GM23338 (cell line): ENCODE measurements around the gene FAM110C.

ENCODE experiments used
- CREB1 ChIP-seq: fragments of 250-450 bp; sonication (Bioruptor Pico); IDR thresholded peaks from 2 replicates; pipeline ENCODE4 v1.5.0; 2020; ENCODE audit warnings: low read depth, mild to moderate bottlenecking, moderate library complexity
- CTCF ChIP-seq, 2 experiments: fragments of 200-600 bp in 1 of 2; sonication (generic) in 1 of 2; conservative IDR thresholded peaks; 2 replicates each; pipeline versions ENCODE4 v1.5.1 to v1.6.1; 2016 to 2017; ENCODE audit warnings: antibody characterized with exemption in 2 of 2, low read depth in 2 of 2, mild to moderate bottlenecking in 2 of 2, moderate library complexity in 1 of 2
- ETS1 ChIP-seq: IDR thresholded peaks from 2 replicates; pipeline ENCODE4 v1.6.1; 2016; ENCODE audit warnings: antibody characterized with exemption
- EZH2 ChIP-seq: fragments of 200-600 bp; sonication (generic); IDR thresholded peaks from one replicate; pipeline ENCODE4 v1.8.0; 2017; ENCODE audit warnings: antibody characterized with exemption, mild to moderate bottlenecking, low read depth; ENCODE audit not compliant: unreplicated experiment
- EZH2phosphoT487 ChIP-seq: fragments of 200-600 bp; sonication (generic); IDR thresholded peaks from one replicate; pipeline ENCODE4 v1.8.1; 2018; ENCODE audit warnings: antibody characterized with exemption; ENCODE audit not compliant: unreplicated experiment
- POLR2AphosphoS5 ChIP-seq: IDR thresholded peaks from 2 replicates; pipeline ENCODE4 v1.6.1; 2016; ENCODE audit warnings: antibody characterized with exemption, low read depth
- REST ChIP-seq: IDR thresholded peaks from one replicate; pipeline ENCODE4 v1.6.1; 2018; ENCODE audit warnings: antibody characterized with exemption; ENCODE audit not compliant: unreplicated experiment
- ZNF114 ChIP-seq: fragments of 250-450 bp; sonication (Bioruptor Pico); IDR thresholded peaks from 2 replicates; pipeline ENCODE4 v1.5.0; 2020; ENCODE audit warnings: mild to moderate bottlenecking, moderate library complexity
- ZNF462 ChIP-seq: fragments of 250-450 bp; sonication (Bioruptor Pico); IDR thresholded peaks from 2 replicates; pipeline ENCODE4 v1.5.0; 2020; ENCODE audit warnings: mild to moderate bottlenecking, moderate library complexity

GRCh38 chr2:92326-92725, 46.0 kb upstream of the FAM110C start:
- TF ChIP-seq REST (no peak), POLR2AphosphoS5 (no peak), EZH2phosphoT487 (no peak), EZH2 (no peak), CTCF (conservative IDR thresholded peaks at IDR 0.05; ENCODE audit: low read depth in 2 of 2) (no peak), CREB1 (no peak), ETS1 (no peak), ZNF462 (CRISPR knock-in tag) (no peak), ZNF114 (no peak)
